Measurements from ENCODE around the gene FOXC1.

DNA sequence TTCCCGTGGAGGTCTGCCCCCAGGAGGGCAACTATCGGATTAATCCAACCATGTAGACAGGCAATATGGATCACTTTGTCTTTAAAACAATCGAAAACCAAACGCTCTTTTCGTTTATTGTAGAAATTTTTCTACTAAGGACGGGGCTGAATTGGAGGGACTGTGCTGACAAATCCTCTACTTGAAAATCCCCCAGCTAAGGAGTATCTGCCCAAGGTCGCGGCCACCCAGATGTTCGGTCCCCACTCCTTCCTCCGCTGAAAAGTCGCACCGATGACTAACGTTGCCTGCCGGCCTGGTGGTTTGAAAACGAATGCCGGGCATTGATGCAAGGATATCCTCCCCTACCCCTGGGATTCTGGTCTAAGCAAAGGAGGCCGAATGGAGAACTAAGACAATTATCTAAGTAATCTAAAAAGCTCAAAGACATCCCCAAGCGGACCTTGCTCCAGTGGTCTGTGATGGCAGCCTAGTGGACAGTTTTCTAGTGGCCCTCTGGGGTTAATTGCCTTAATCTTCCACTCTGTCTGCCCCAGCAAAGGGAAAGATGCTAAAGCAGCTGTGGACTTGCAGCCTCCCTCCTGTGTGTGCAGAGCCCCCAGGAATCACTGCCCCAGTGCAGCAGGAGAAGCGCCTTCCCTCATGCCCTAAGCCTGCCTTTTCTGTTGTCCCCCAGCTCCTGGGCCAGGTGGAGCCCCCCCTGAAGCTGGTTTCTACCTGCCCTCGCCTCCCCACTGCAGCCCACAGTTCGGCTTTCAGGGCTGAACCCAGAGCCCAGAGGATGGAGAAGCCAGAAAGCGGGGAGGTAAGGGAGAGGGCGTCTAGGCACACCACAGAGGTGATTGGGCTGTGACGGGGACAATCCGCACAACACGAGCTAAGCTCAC lies 3.6 kb upstream of the FOXC1 start:
- TF ChIP-seq RAD21 (IDR thresholded peaks at IDR 0.05), result no peak
- TF ChIP-seq, protein P1, sequence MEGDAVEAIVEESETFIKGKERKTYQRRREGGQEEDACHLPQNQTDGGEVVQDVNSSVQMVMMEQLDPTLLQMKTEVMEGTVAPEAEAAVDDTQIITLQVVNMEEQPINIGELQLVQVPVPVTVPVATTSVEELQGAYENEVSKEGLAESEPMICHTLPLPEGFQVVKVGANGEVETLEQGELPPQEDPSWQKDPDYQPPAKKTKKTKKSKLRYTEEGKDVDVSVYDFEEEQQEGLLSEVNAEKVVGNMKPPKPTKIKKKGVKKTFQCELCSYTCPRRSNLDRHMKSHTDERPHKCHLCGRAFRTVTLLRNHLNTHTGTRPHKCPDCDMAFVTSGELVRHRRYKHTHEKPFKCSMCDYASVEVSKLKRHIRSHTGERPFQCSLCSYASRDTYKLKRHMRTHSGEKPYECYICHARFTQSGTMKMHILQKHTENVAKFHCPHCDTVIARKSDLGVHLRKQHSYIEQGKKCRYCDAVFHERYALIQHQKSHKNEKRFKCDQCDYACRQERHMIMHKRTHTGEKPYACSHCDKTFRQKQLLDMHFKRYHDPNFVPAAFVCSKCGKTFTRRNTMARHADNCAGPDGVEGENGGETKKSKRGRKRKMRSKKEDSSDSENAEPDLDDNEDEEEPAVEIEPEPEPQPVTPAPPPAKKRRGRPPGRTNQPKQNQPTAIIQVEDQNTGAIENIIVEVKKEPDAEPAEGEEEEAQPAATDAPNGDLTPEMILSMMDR (IDR thresholded peaks at IDR 0.05; ENCODE audit: low read depth, low read length, missing input control), result no peak
- TF ChIP-seq RXRA (IDR thresholded peaks at IDR 0.05), result no peak
- TF ChIP-seq HNF4G (IDR thresholded peaks at IDR 0.05), result no peak
- TF ChIP-seq YY1 (IDR thresholded peaks at IDR 0.05), result no peak
- TF ChIP-seq TAF1 (conservative IDR thresholded peaks at IDR 0.05), result no peak
- no peak for TF ChIP-seq SP1 (IDR thresholded peaks at IDR 0.05)
- no peak for TF ChIP-seq GABPA (IDR thresholded peaks at IDR 0.05 in 1 of 2, conservative IDR thresholded peaks at IDR 0.05 in 1 of 2)
- no peak for TF ChIP-seq NR2F2 (IDR thresholded peaks at IDR 0.05)
- no peak for TF ChIP-seq ZBTB33 (IDR thresholded peaks at IDR 0.05)
